NCI-H69 (cell line): ENCODE results near the gene S100A5.
"Not testable (repeated sequence)": the region's sequence is repeated elsewhere in the genome, so short reads cannot be mapped to it uniquely, and the experiment has no call there.

Source experiments
- DNase-seq: peaks from one replicate; lab custom pipeline; 2025; lab: John Stamatoyannopoulos, UW

S100A5 gene

GRCh38 chr1:153566414-153567371, 26.0 kb upstream of the S100A5 start:
- DNase-seq, result peak; percentile 99

GRCh38 chr1:153565529-153566374, 25.0 kb upstream of the S100A5 start, which contains the start of gene S100A2:
Gene S100A2, minus strand, starts transcription at chr1:153565844. Its CDS starts 1,967 bp downstream, at chr1:153563877.
- peak; percentile 96 for DNase-seq

- DNase-seq, result peak; percentile 33
These were observed 23.3 kb upstream of the S100A5 start for GRCh38 chr1:153563991-153564390.

- no peak for DNase-seq
These were observed 22.8 kb upstream of the S100A5 start for GRCh38 chr1:153563483-153563901.

GRCh38 chr1:153562021-153562420, 21.3 kb upstream of the S100A5 start:
- not testable (repeated sequence) for DNase-seq

- no peak for DNase-seq
These were observed 20.8 kb upstream of the S100A5 start for GRCh38 chr1:153561466-153561985.

- DNase-seq, result no peak
These were observed 20.2 kb upstream of the S100A5 start for GRCh38 chr1:153560771-153561465.

GRCh38 chr1:153560241-153560640, 19.5 kb upstream of the S100A5 start:
- DNase-seq, result no peak

GRCh38 chr1:153557877-153558276, 17.1 kb upstream of the S100A5 start:
- no peak for DNase-seq

GRCh38 chr1:153556348-153556747, 15.6 kb upstream of the S100A5 start:
- DNase-seq, result no peak

GRCh38 chr1:153553830-153554541, 13.3 kb upstream of the S100A5 start:
- DNase-seq, result no peak

GRCh38 chr1:153553096-153553495, 12.4 kb upstream of the S100A5 start:
- no peak for DNase-seq

- no peak for DNase-seq
These were observed 11.6 kb upstream of the S100A5 start for GRCh38 chr1:153552335-153552734.

- DNase-seq, result no peak
These were observed 10.2 kb upstream of the S100A5 start for GRCh38 chr1:153550827-153551500.

GRCh38 chr1:153550398-153550758, 9.6 kb upstream of the S100A5 start:
- DNase-seq, result no peak

- DNase-seq, result peak; percentile 76
These were observed 9.1 kb upstream of the S100A5 start for GRCh38 chr1:153549741-153550397.

- DNase-seq, result peak; percentile 67
These were observed 8.3 kb upstream of the S100A5 start, which contains the start of gene S100A3 for GRCh38 chr1:153548722-153549688. Gene S100A3, minus strand, starts transcription at chr1:153549258. Its CDS starts 773 bp downstream, at chr1:153548485.
